ENCODE measurements around the gene PATJ. TPM values are rescaled to one million over a fixed set of nuclear protein-coding genes. Genes with fewer than 3 reads are reported as not detected.
A peak's percentile ranks its signal among the peaks of the same experiment; 100 is the strongest.

The PATJ gene
- total RNA-seq, 1 experiment from 2014 or later = 57.9 TPM

GRCh38 chr1:61951731-61952580 lies 209.7 kb downstream of the PATJ start (continued):
- TF ChIP-seq ZNF281 (CRISPR knock-in tag; IDR thresholded peaks at IDR 0.05) (no peak), TCF7 (CRISPR knock-in tag; IDR thresholded peaks at IDR 0.05; ENCODE audit: low read depth) (no peak), ZMAT4 (CRISPR knock-in tag; IDR thresholded peaks at IDR 0.05) (no peak; the same call in 1 of the 2 replicates), STAT6 (CRISPR knock-in tag; conservative IDR thresholded peaks at IDR 0.05; ENCODE audit: low read depth) (no peak), E2F1 (CRISPR knock-in tag; IDR thresholded peaks at IDR 0.05) (no peak), ZNF396 (CRISPR knock-in tag; IDR thresholded peaks at IDR 0.05; ENCODE audit: borderline replicate concordance) (no peak), NFATC4 (CRISPR knock-in tag; IDR thresholded peaks at IDR 0.05) (no peak), USF2 (CRISPR knock-in tag; IDR thresholded peaks at IDR 0.05) (no peak), OVOL2 (CRISPR knock-in tag; IDR thresholded peaks at IDR 0.05; ENCODE audit: borderline replicate concordance) (no peak), ATF3 (CRISPR knock-in tag; conservative IDR thresholded peaks at IDR 0.05) (no peak), SP1 (CRISPR knock-in tag; conservative IDR thresholded peaks at IDR 0.05) (no peak), ZNF671 (CRISPR knock-in tag; IDR thresholded peaks at IDR 0.05) (no peak)

GRCh38 chr1:61952675-61953074 lies 210.4 kb downstream of the PATJ start:
- Mint-ChIP-seq H3K9me3 (no peaks in the 10 kb centered on the region), H3K36me3 (no peaks in the 10 kb centered on the region), H3K27ac (peak overlapping the region; percentile 95), H3K4me1 (peaks cover 59% of the 10 kb centered on the region), H3K4me3 (peak overlapping the region; percentile 37), H3K27me3 (ENCODE audit: low read depth) (no peaks in the 10 kb centered on the region)
- DNase-seq (ENCODE audit: low spot score) (no peak), ATAC-seq (no peak)
- ChIA-PET POLR2A (interaction anchor here (0.5 to 0.6 kb wide), 2 partner anchors 220 to 1891 kb away, joined by 3 read pairs; no protein-coding TSS in a partner anchor), CTCF (interaction anchor here (1.2 to 2.3 kb wide), 4 partner anchors 21 to 179 kb away, joined by 4 to 8 read pairs (median 6); no protein-coding TSS in a partner anchor)
- TF ChIP-seq ZNF423 (CRISPR knock-in tag; IDR thresholded peaks at IDR 0.05) = no peak
- TF ChIP-seq PRDM15 (CRISPR knock-in tag; IDR thresholded peaks at IDR 0.05) = no peak
- TF ChIP-seq ZNF232 (CRISPR knock-in tag; IDR thresholded peaks at IDR 0.05) = no peak

Measured in WTC11 (cell line).